DMS153 (cell line): ENCODE measurements around the gene TMEM191B.
"Not testable (repeated sequence)": the region's sequence is repeated elsewhere in the genome, so short reads cannot be mapped to it uniquely, and the experiment has no call there.

Experiments used
- DNase-seq: peaks from one replicate; lab custom pipeline; 2025; lab: John Stamatoyannopoulos, UW

The TMEM191B gene

DNA sequence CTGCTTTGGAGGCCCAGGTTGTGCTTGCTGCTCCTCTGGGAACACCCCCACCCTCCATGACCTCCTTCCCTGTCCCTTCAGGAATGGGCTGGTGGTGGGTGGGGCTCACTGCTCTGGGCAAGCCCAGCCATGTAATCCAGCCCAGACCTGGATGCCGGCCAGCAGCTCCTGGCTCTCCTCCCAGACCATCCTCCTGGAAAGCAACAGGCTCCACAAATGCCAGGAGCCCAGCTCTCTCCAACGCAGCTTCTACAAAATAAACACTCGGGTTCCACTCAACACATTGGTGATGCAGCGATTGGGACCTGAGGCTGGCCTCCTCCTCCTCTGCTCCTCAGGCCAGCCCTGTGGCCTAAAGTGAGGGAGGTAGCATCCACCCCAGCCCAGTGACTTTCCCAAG lies 30.9 kb downstream of the TMEM191B start:
- DNase-seq: not testable (repeated sequence)

GRCh38 chr22:18558939-18559338 lies 31.3 kb downstream of the TMEM191B start:
- not testable (repeated sequence) for DNase-seq

- DNase-seq: not testable (repeated sequence)
Measured at GRCh38 chr22:18560099-18560974, 32.7 kb downstream of the TMEM191B start.

DNA sequence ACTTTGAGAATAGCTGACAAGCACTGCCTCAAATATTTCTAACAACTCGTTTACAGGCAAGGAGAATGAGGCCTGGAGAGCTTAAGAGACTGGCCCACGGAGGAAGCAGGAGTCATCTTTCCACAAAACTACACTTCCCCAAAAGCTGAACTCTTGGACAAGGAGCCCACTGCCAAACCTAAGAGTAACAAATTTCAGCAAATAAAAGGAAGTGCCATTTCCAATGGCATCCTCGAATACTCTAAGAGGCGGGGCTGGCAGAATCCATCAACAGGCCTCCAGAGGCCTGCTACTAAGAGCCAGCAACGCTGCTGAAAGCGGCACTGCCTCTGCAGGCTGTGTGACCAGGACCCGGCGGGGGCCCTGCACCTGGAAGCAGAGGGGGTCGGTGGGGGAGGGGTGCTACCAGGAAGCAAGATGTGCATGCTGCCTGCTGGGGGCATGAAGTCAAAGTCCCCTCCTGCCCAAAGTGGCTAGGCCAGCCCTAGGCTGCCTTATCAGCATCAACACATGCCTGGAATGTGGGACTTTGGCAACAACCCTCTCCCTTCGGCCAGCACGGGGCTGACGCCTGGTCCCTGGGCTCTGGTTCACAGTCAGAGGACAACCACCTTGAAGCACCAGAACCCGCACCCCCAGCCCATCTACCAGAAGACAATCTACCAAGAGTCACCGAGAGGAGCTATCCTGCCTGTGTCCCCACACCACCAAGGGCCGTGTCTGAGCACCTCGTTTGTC lies 43.1 kb downstream of the TMEM191B start:
- not testable (repeated sequence) for DNase-seq

- DNase-seq: not testable (repeated sequence)
Measured at GRCh38 chr22:18573483-18574164, 46.0 kb downstream of the TMEM191B start.

DNA sequence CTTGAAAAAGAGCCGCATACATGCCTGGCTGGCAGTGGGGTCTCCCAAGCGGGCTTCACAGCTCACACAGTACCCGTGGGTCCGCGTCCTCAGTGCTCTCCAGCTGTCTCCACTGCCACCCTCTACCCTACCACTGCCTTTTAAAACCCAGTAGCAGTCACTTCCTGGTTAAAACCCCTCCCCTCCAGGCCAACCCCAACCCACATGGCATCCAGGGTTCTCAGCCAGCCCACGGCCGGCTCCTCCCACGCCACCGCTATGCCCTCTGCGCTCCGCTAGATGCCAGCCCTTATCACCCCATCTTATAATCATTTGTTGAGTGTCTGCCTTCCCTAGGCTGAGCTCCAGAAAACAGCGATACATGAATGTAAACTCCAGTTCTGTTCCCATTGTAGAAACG lies 47.0 kb downstream of the TMEM191B start:
- DNase-seq: not testable (repeated sequence)

DNA sequence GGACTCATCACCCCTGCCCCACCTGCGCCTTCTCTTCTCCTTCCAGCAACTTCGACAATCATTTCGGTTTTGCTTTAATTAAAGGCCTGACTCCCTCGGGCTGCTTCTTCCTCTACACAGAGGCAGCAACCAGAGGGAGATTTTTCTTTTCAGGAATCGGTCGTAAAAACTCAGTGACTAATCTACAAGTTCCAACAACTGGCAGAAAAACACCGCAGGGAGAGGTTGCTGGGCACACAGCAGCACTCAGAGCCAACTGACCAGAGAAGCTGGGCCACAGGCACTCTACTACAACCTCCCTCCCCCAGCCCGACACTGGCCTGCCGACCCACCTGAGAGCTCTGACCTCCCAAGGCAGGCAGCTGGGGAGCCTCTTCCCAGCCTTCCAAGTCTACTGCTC lies 48.1 kb downstream of the TMEM191B start:
- DNase-seq: not testable (repeated sequence)

DNA sequence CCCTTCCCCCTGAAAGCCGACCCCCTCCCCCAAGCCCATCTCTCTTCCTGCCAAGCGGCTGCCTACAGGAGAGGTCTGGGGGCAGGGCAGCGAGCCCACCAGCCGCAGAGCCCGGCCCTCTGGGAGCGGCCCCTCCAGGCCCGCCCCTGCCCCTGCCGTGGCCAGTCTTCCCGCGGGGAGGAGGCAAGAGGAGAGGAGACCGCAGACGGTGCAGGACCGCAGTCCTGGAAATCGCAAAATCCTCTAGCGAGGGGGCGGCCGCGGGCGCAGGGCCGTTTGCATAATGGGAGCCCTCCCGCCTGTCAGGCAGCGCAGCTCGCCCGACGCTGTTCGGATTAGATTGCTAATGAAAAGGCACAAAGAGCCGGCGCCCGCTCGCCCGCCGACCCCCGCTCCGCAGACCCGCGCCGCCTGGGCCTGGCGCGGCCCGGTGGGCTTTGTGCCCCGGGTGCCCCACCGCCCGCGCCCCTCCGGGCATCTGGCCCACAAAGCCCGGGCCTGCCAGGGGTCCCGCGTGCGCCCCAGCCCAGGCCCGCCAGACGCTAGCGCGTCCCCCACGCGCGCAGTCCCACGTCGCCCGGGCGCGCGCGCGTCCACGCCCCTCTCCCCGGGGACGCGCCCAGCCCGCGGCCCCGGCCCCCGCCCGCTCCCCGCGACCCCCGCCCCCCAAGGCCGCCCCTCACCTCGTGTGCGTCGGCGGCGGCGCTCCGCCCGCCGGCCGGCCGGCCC lies 49.7 kb downstream of the TMEM191B start:
- DNase-seq: not testable (repeated sequence)

DNA sequence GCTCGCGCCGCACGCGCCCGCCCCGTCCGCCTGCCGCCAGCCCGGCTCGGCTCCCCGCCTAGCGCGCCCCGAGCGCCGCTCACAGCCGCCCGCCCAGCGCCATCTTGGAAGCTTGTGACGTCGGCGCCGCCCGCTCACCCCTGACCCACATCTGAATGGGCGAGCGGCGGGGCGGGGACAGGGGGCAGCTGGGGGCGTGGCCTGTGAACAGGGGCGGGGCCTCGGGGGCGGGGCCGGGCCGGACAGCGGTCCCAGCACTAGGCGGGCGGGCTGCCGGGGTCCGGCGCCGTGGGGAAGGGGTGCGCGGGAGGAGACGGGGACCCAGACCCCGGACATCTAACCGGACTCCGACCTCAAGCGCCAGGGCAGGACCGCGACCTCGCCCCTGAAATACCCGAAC lies 50.2 kb downstream of the TMEM191B start:
- DNase-seq: not testable (repeated sequence)
